ENCODE measurements around the gene PLAAT3. TPM values are rescaled to one million over a fixed set of nuclear protein-coding genes. Genes with fewer than 3 reads are reported as not detected.
A peak's percentile ranks its signal among the peaks of the same experiment; 100 is the strongest.

The PLAAT3 gene
- total RNA-seq, 1 donor from 2014 or later, result 8.0 TPM

GRCh38 chr11:63635762-63636465 is 21.7 kb upstream of the PLAAT3 start:
- H3K4me1 ChIP-seq, result no peaks in the 10 kb centered on the region
- peaks cover 2% of the 10 kb centered on the region for H3K36me3 ChIP-seq
- no peaks in the 10 kb centered on the region for H4K20me1 ChIP-seq (ENCODE audit: low read depth)
- no peaks in the 10 kb centered on the region for H3K9me3 ChIP-seq (ENCODE audit: low read depth)
- H3K27me3 ChIP-seq, result no peaks in the 10 kb centered on the region
- no peaks in the 10 kb centered on the region for H3F3A ChIP-seq (ENCODE audit: low read depth)
- H3K27ac ChIP-seq, result no peak overlapping the region
- Mint-ChIP-seq H3K9me3 (no peaks in the 10 kb centered on the region), H3K4me1 (no peaks in the 10 kb centered on the region), H3K36me3 (peaks cover 21% of the 10 kb centered on the region), H3K27ac (no peak overlapping the region), H3K27me3 (ENCODE audit: insufficient read depth, low read depth) (no peaks in the 10 kb centered on the region), H3K4me3 (no peak overlapping the region)
- no peaks in the 10 kb centered on the region for H3K79me2 ChIP-seq (ENCODE audit: low read depth)
- H2AFZ ChIP-seq (replicated peaks), result no peak overlapping the region
- H3K4me3 ChIP-seq, result no peak overlapping the region
- TF ChIP-seq CTCF (IDR thresholded peaks at IDR 0.05) (peak; percentile 93), EZH2phosphoT487 (IDR thresholded peaks at IDR 0.05) (no peak), EZH2 (IDR thresholded peaks at IDR 0.05) (no peak)
- no peak overlapping the region for H3K9ac ChIP-seq
- DNase-seq (ENCODE audit: low spot score), result peak; percentile 83
- no peak overlapping the region for H3K4me2 ChIP-seq

- peaks cover 23% of the 10 kb centered on the region for H3K36me3 Mint-ChIP-seq
- H3K9me3 Mint-ChIP-seq, result no peaks in the 10 kb centered on the region
Observed at GRCh38 chr11:63629426-63629825, 15.2 kb upstream of the PLAAT3 start.

GRCh38 chr11:63623513-63624140 is 9.4 kb upstream of the PLAAT3 start:
- Histone ChIP-seq H3K4me3 (no peak overlapping the region), H3K9ac (no peak overlapping the region), H3K9me3 (ENCODE audit: low read depth) (no peaks in the 10 kb centered on the region), H3K27ac (no peak overlapping the region), H3K4me1 (peaks cover 7% of the 10 kb centered on the region), H3K4me2 (no peak overlapping the region), H3K36me3 (no peaks in the 10 kb centered on the region), H3K27me3 (no peaks in the 10 kb centered on the region), H3F3A (ENCODE audit: low read depth) (peaks cover 8% of the 10 kb centered on the region), H4K20me1 (ENCODE audit: low read depth) (no peaks in the 10 kb centered on the region), H3K79me2 (ENCODE audit: low read depth) (no peaks in the 10 kb centered on the region), H2AFZ (replicated peaks) (no peak overlapping the region)
- TF ChIP-seq EZH2phosphoT487 (IDR thresholded peaks at IDR 0.05), result no peak
- TF ChIP-seq EZH2 (IDR thresholded peaks at IDR 0.05), result no peak
- TF ChIP-seq CTCF (IDR thresholded peaks at IDR 0.05), result no peak
- no peaks in the 10 kb centered on the region for H3K9me3 Mint-ChIP-seq
- H3K4me3 Mint-ChIP-seq, result no peak overlapping the region
- H3K27me3 Mint-ChIP-seq (ENCODE audit: insufficient read depth, low read depth), result no peaks in the 10 kb centered on the region
- no peak overlapping the region for H3K27ac Mint-ChIP-seq
- H3K4me1 Mint-ChIP-seq, result no peaks in the 10 kb centered on the region
- DNase-seq (ENCODE audit: low spot score), result no peak
- no peaks in the 10 kb centered on the region for H3K36me3 Mint-ChIP-seq

More at GRCh38 chr11:63629426-63629825, 15.2 kb upstream of the PLAAT3 start:
- Histone ChIP-seq H3K27ac (no peak overlapping the region), H3K4me2 (no peak overlapping the region), H3K9ac (no peak overlapping the region), H3K4me3 (no peak overlapping the region), H3K9me3 (ENCODE audit: low read depth) (no peaks in the 10 kb centered on the region), H3F3A (ENCODE audit: low read depth) (no peaks in the 10 kb centered on the region), H3K79me2 (ENCODE audit: low read depth) (no peaks in the 10 kb centered on the region), H4K20me1 (ENCODE audit: low read depth) (no peaks in the 10 kb centered on the region), H3K36me3 (no peaks in the 10 kb centered on the region), H2AFZ (replicated peaks) (no peak overlapping the region), H3K27me3 (no peaks in the 10 kb centered on the region), H3K4me1 (no peaks in the 10 kb centered on the region)
- H3K27me3 Mint-ChIP-seq (ENCODE audit: insufficient read depth, low read depth), result no peaks in the 10 kb centered on the region
- no peak for DNase-seq (ENCODE audit: low spot score)
- no peak overlapping the region for H3K4me3 Mint-ChIP-seq
- H3K4me1 Mint-ChIP-seq, result no peaks in the 10 kb centered on the region
- no peak overlapping the region for H3K27ac Mint-ChIP-seq
- no peak for TF ChIP-seq EZH2phosphoT487 (IDR thresholded peaks at IDR 0.05)
- TF ChIP-seq CTCF (IDR thresholded peaks at IDR 0.05), result no peak
- TF ChIP-seq EZH2 (IDR thresholded peaks at IDR 0.05), result no peak

Measured in neural progenitor cell (in vitro differentiated cells).